H1 (cell line): ENCODE data around the gene CHST11. TPM values are rescaled to one million over a fixed set of nuclear protein-coding genes. Genes with fewer than 3 reads are reported as not detected.

Experiments used
- CTCF ChIA-PET: fragments of 300-600 bp; sonication (Branson Sonifier 250); formaldehyde crosslinking; loops from one replicate; lab custom pipeline; 2021; ENCODE audit not compliant: partially characterized antibody; lab: Charles Lee
- POLR2A ChIA-PET: fragments of 300-600 bp; sonication (Branson Sonifier 250); formaldehyde crosslinking; loops from one replicate; lab custom pipeline; 2021; ENCODE audit warnings: inconsistent platforms; ENCODE audit not compliant: partially characterized antibody; lab: Charles Lee
- DNase-seq, 2 experiments: peaks; one replicate each; pipeline versions ENCODE4 v3.0.0 to v3.0.0-alpha.2; 2010 to 2022; ENCODE audit warnings: low spot score in 2 of 2, low read depth in 1 of 2, mixed read lengths in 1 of 2
- FAIRE-seq: peaks from 2 replicates; lab custom pipeline; 2011; peaks lifted over from hg19 to GRCh38; lab: Jason Lieb, UNC
- H2AFZ ChIP-seq: 2 replicates; pipeline ENCODE4 v1.8.1; 2012; ENCODE audit warnings: low read length, inconsistent platforms
- H2AK5ac ChIP-seq: 2 replicates; pipeline ENCODE4 v1.6.1; 2013; ENCODE audit warnings: low read depth, low read length
- H2BK120ac ChIP-seq: replicated peaks from 2 replicates; pipeline ENCODE3; 2013; ENCODE audit warnings: low read depth, low read length, inconsistent platforms
- H2BK12ac ChIP-seq: 2 replicates; pipeline ENCODE4 v1.6.1; 2013; ENCODE audit warnings: low read depth, low read length
- H2BK15ac ChIP-seq: 2 replicates; pipeline ENCODE4 v1.6.1; 2013; ENCODE audit warnings: low read length
- H2BK20ac ChIP-seq: 2 replicates; pipeline ENCODE4 v1.6.1; 2013; ENCODE audit warnings: low read length
- H2BK5ac ChIP-seq: 2 replicates; pipeline ENCODE4 v1.6.1; 2013; ENCODE audit warnings: low read depth, low read length
- H3K14ac ChIP-seq: 2 replicates; pipeline ENCODE4 v1.6.1; 2013; ENCODE audit warnings: inconsistent platforms; ENCODE audit not compliant: insufficient read length
- H3K18ac ChIP-seq: 2 replicates; pipeline ENCODE4 v1.6.1; 2013; ENCODE audit warnings: low read length; ENCODE audit errors: extremely low read depth
- H3K23ac ChIP-seq: 2 replicates; pipeline ENCODE4 v1.6.1; 2013; ENCODE audit warnings: inconsistent platforms; ENCODE audit not compliant: insufficient read length
- H3K23me2 ChIP-seq: 2 replicates; pipeline ENCODE4 v1.6.1; 2013; ENCODE audit warnings: low read depth, low read length
- H3K27ac ChIP-seq: 2 replicates; pipeline ENCODE4 v1.6.1; 2011; ENCODE audit warnings: low read depth, low read length, inconsistent platforms
- H3K27me3 ChIP-seq, 4 experiments: replicated peaks in 1 of 4; 1 replicate in 1 of 4; 2 replicates in 3 of 4; pipeline versions ENCODE4 v1.6.1 to v1.8.1; 2011 to 2013; ENCODE audit warnings: low read length in 3 of 4, mild to moderate bottlenecking in 3 of 4, inconsistent platforms in 2 of 4, mixed read lengths in 2 of 4, moderate library complexity in 1 of 4; ENCODE audit not compliant: control insufficient read depth in 3 of 4, insufficient read depth in 3 of 4; ENCODE audit errors: extremely low read depth in 1 of 4
- H3K36me3 ChIP-seq, 4 experiments: 2 replicates each; pipeline versions ENCODE4 v1.6.1 to v1.8.1; 2011 to 2013; ENCODE audit warnings: mild to moderate bottlenecking in 4 of 4, low read length in 3 of 4, moderate library complexity in 2 of 4, control low read depth in 1 of 4, inconsistent platforms in 1 of 4; ENCODE audit not compliant: insufficient read depth in 4 of 4, control insufficient read depth in 2 of 4
- H3K4ac ChIP-seq: replicated peaks from 2 replicates; pipeline ENCODE3; 2013; ENCODE audit warnings: low read length, low read depth, mixed read lengths, inconsistent platforms; ENCODE audit not compliant: insufficient read length
- H3K4me1 ChIP-seq, 4 experiments: replicated peaks in 1 of 4; 1 replicate in 1 of 4; 2 replicates in 3 of 4; pipeline versions ENCODE4 v1.6.1 to v1.8.1; 2011 to 2013; ENCODE audit warnings: low read length in 3 of 4, inconsistent platforms in 2 of 4, mixed read lengths in 1 of 4; ENCODE audit not compliant: insufficient read depth in 4 of 4, control insufficient read depth in 3 of 4
- H3K4me2 ChIP-seq, 2 experiments: 2 replicates each; pipeline versions ENCODE4 v1.6.1 to v1.8.1; 2011 to 2013; ENCODE audit warnings: low read depth in 2 of 2, low read length in 2 of 2, control low read depth in 1 of 2, inconsistent platforms in 1 of 2, mild to moderate bottlenecking in 1 of 2; ENCODE audit not compliant: insufficient read depth in 1 of 2
- H3K4me3 ChIP-seq, 4 experiments: fragments of 200-600, 300-600 bp in 1 of 4; sonication (generic), shearing (Covaris generic), sonication (Bioruptor Twin) in 1 of 4; 2 replicates each; pipeline versions ENCODE4 v1.5.1 to v1.8.1; 2011 to 2016; ENCODE audit warnings: low read length in 4 of 4, low read depth in 3 of 4, control low read depth in 2 of 4, inconsistent platforms in 2 of 4, mild to moderate bottlenecking in 2 of 4, mixed read lengths in 1 of 4, moderate library complexity in 1 of 4; ENCODE audit not compliant: insufficient read depth in 2 of 4; ENCODE audit errors: extremely low read depth in 1 of 4
- H3K56ac ChIP-seq: replicated peaks from 2 replicates; pipeline ENCODE3; 2013; ENCODE audit warnings: low read depth, mild to moderate bottlenecking, mixed read lengths, low read length, inconsistent platforms; ENCODE audit not compliant: insufficient read length
- H3K79me1 ChIP-seq: 2 replicates; pipeline ENCODE4 v1.6.1; 2013; ENCODE audit warnings: low read depth, low read length, control low read depth
- H3K79me2 ChIP-seq, 2 experiments: 2 replicates each; pipeline versions ENCODE4 v1.6.1 to v1.8.1; 2012 to 2013; ENCODE audit warnings: low read length in 2 of 2, mild to moderate bottlenecking in 2 of 2, inconsistent platforms in 1 of 2; ENCODE audit not compliant: insufficient read depth in 2 of 2, control insufficient read depth in 1 of 2
- H3K9ac ChIP-seq, 4 experiments: replicated peaks in 1 of 4; 1 replicate in 1 of 4; 2 replicates in 3 of 4; pipeline versions ENCODE4 v1.6.1 to v1.8.1; 2011 to 2013; ENCODE audit warnings: low read depth in 3 of 4, low read length in 3 of 4, control low read depth in 2 of 4, mild to moderate bottlenecking in 2 of 4, moderate library complexity in 2 of 4, inconsistent platforms in 1 of 4; ENCODE audit errors: extremely low read depth in 1 of 4
- H3K9me3 ChIP-seq, 2 experiments: 2 replicates each; pipeline versions ENCODE4 v1.6.1 to v1.8.1; 2012 to 2013; ENCODE audit warnings: mild to moderate bottlenecking in 2 of 2, moderate library complexity in 2 of 2, control low read depth in 1 of 2, inconsistent platforms in 1 of 2, low read depth in 1 of 2, low read length in 1 of 2, mixed read lengths in 1 of 2; ENCODE audit not compliant: insufficient read depth in 2 of 2
- H4K20me1 ChIP-seq, 2 experiments: replicated peaks in 1 of 2; 2 replicates each; pipeline versions ENCODE3 to v1.8.1; 2011 to 2013; ENCODE audit warnings: inconsistent platforms in 2 of 2, low read length in 2 of 2, mild to moderate bottlenecking in 1 of 2; ENCODE audit not compliant: insufficient read depth in 2 of 2, control insufficient read depth in 1 of 2
- H4K5ac ChIP-seq: 2 replicates; pipeline ENCODE4 v1.6.1; 2013; ENCODE audit warnings: low read length, low read depth, mixed read lengths, inconsistent platforms; ENCODE audit not compliant: insufficient read length
- H4K8ac ChIP-seq: 2 replicates; pipeline ENCODE4 v1.8.0; 2013; ENCODE audit warnings: mild to moderate bottlenecking, moderate library complexity, low read length, inconsistent platforms; ENCODE audit not compliant: insufficient read depth; ENCODE audit errors: extremely low read depth
- H4K91ac ChIP-seq: replicated peaks from 2 replicates; pipeline ENCODE3; 2013; ENCODE audit warnings: low read length, mixed read lengths, inconsistent platforms; ENCODE audit not compliant: insufficient read length
- BRCA1 ChIP-seq: IDR thresholded peaks from 2 replicates; pipeline ENCODE4 v1.6.1; 2012; ENCODE audit warnings: low read depth, low read length, improper control_type of control experiment
- CHD1 ChIP-seq: IDR thresholded peaks from 2 replicates; pipeline ENCODE4 v1.6.1; 2012; ENCODE audit warnings: low read depth, low read length, improper control_type of control experiment
- CHD2 ChIP-seq: IDR thresholded peaks from 2 replicates; pipeline ENCODE4 v1.6.1; 2012; ENCODE audit warnings: low read length, improper control_type of control experiment
- EGR1 ChIP-seq: IDR thresholded peaks from 2 replicates; pipeline ENCODE4 v1.6.1; 2011; ENCODE audit warnings: low read depth, low read length, borderline replicate concordance
- GABPA ChIP-seq: IDR thresholded peaks from 2 replicates; pipeline ENCODE4 v1.6.1; 2011; ENCODE audit warnings: mild to moderate bottlenecking, low read length, moderate library complexity, borderline replicate concordance; ENCODE audit not compliant: insufficient read depth
- KDM1A ChIP-seq: fragments of 200-600, 300-600 bp; sonication (generic); IDR thresholded peaks from 2 replicates; pipeline ENCODE4 v1.7.1; 2016; ENCODE audit warnings: mild to moderate bottlenecking, low read length, borderline replicate concordance
- SAP30 ChIP-seq: fragments of 300-600 bp; sonication (generic); IDR thresholded peaks from 2 replicates; pipeline ENCODE4 v1.7.1; 2012; ENCODE audit warnings: low read length, moderate library complexity, mild to moderate bottlenecking, inconsistent platforms; ENCODE audit not compliant: insufficient read depth, insufficient replicate concordance
- SP1 ChIP-seq: IDR thresholded peaks from 2 replicates; pipeline ENCODE4 v1.6.1; 2011; ENCODE audit warnings: low read depth, low read length
- SP4 ChIP-seq: IDR thresholded peaks from 2 replicates; pipeline ENCODE4 v1.6.1; 2012; ENCODE audit warnings: low read length, inconsistent platforms
- ZNF274 ChIP-seq: IDR thresholded peaks from 2 replicates; pipeline ENCODE4 v1.7.0; 2012; ENCODE audit warnings: low read length, borderline replicate concordance; ENCODE audit errors: extremely low read depth
- WGBS, 2 experiments: shearing (Covaris generic) in 1 of 2; methylation state at CpG; one replicate each; pipeline versions ENCODE4 v1.1.6 to v1.1.7; 2013 to 2015; ENCODE audit warnings: low lambda C conversion rate in 2 of 2, mixed read lengths in 2 of 2, inconsistent platforms in 1 of 2, low coverage in 1 of 2, missing lambda C conversion rate in 1 of 2; ENCODE audit not compliant: insufficient replicate concordance in 2 of 2, insufficient coverage in 1 of 2, insufficient read length in 1 of 2; ENCODE audit errors: extremely low coverage in 1 of 2, missing lambda C conversion rate in 1 of 2; 5-methylcytosine and 5-hydroxymethylcytosine counted together
- polyA plus RNA-seq, 7 experiments: library from polyadenylated mRNA; depleted of rRNA in 3 of 7; stranded (reverse) in 5 of 7; unstranded in 2 of 7; fragments of >200 nt in 5 of 7; fragments of 200-250 nt in 2 of 7; gene quantifications; 1 replicate in 5 of 7; 2 replicates in 1 of 7; 4 replicates in 1 of 7; pipeline versions ENCODE4 v1.2.1 to v1.2.3, GENCODE V29; 2011 to 2013; ENCODE audit warnings: missing spikeins in 2 of 7, mixed read lengths in 2 of 7
- total RNA-seq: library from RNA; stranded (reverse); fragmentation: NEBNext Ultra II Directional; extraction: Animal tissue kit (Norgen Biotek cat#: 25700); gene quantifications from 2 replicates; pipeline ENCODE4 v1.2.1, GENCODE V29; 2021

Gene CHST11
- total and polyA plus RNA-seq, 2 of the 8 experiments (the other 6 are each of a cell fraction or from before 2014, with no cell fraction given), result 14.4 to 20.8 TPM

DNA sequence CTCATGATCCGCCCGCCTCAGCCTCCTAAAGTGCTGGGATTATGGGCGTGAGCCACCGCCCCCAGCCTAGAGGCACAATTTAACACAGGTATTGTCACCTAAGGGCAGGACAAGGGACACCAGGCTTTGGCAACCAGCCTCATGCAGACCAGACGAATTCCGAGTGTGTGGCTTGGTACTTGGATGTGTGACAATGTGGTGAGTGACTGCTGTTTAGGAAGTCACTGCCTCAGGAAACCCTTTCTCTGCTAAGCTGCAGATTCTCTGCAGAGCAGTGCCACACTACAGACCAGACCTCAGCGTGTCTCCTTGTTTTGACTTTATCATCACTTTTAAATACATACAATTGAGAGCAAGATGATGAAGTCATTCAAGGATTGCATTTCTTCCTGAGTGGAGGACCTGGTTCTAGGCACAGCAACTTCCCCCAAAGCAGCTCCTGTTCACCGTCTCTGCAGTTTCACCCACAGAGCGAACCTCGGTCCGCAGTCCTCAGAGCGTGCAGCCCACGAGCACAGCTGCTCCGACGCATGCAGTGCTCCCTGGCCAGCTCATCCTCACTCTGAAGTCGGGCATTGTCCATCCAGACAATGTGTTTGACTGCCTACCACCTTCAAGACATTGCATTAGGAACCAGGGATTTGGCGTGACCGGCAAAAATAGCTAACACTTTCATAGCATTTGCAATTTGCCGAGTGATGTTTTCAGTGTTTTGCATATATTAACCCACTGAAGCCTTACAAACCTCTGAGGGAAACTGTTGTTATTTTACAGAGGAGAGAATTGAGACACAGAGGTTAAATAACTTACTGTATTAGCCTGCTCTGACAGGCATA is 235.2 kb downstream of the CHST11 start:
- Histone ChIP-seq H4K91ac (no peak overlapping the region), H3K27ac (no peak overlapping the region), H3K4ac (no peak overlapping the region), H3K9me3 (peaks cover 3 to 6% of the 10 kb centered on the region in 2 experiments), H3K36me3 (no peaks in the 10 kb centered on the region), H4K5ac (no peak overlapping the region), H2AFZ (no peak overlapping the region), H3K4me3 (no peak overlapping the region), H3K79me2 (no peaks in the 10 kb centered on the region), H3K14ac (no peak overlapping the region), H3K27me3 (no peaks in the 10 kb centered on the region), H2BK20ac (no peak overlapping the region), H3K79me1 (no peaks in the 10 kb centered on the region), H3K4me2 (no peak overlapping the region), H3K23ac (no peak overlapping the region), H2AK5ac (no peak overlapping the region), H3K18ac (no peak overlapping the region), H3K9ac (no peak overlapping the region), H3K56ac (no peak overlapping the region), H2BK5ac (no peak overlapping the region), H3K23me2 (no peaks in the 10 kb centered on the region), H4K8ac (no peak overlapping the region), H2BK15ac (no peak overlapping the region), H3K4me1 (peaks cover 0 to 6% (median 2%) of the 10 kb centered on the region in 4 experiments; a peak in 2 of 7 replicates), H2BK12ac (no peak overlapping the region), H2BK120ac (no peak overlapping the region), H4K20me1 (peaks cover 0 to 2% of the 10 kb centered on the region in 2 experiments)
- ChIA-PET POLR2A (no interaction called here), CTCF (interaction anchor here (1.0 kb wide), 1 partner anchor 31 kb away, joined by 4 read pairs; no protein-coding TSS in a partner anchor)
- TF ChIP-seq SP1 (no peak), SP4 (no peak), CHD2 (no peak), BRCA1 (no peak), GABPA (no peak), SAP30 (no peak), ZNF274 (no peak), CHD1 (no peak), KDM1A (no peak), EGR1 (no peak)
- DNase-seq (no peak), FAIRE-seq (no peak)
- WGBS, 2 experiments, result 93% methylated on average over 19 of the region's 19 CpGs; no CpG with 5 or more reads in 1 of the 2 experiments
